Measurements from ENCODE around the gene HSPA12A.

HSPA12A gene

GRCh38 chr10:116742367-116743265 lies at the start of gene HSPA12A:
TSS of gene HSPA12A (minus strand) at chr10:116742566. CDS start at chr10:116742469, 97 bp downstream.
- DNase-seq (ENCODE audit: low read depth in 2 of 3, low spot score in 2 of 3), result no peak

GRCh38 chr10:116791241-116791640 lies 48.9 kb upstream of the HSPA12A start:
- no peak for DNase-seq (ENCODE audit: low read depth in 2 of 3, low spot score in 2 of 3)

- peak; percentile 47 to 74 (median 58) for DNase-seq (ENCODE audit: low read depth in 2 of 3, low spot score in 2 of 3)
Measured at GRCh38 chr10:116787893-116788665, 45.7 kb upstream of the HSPA12A start.

- DNase-seq (ENCODE audit: low read depth in 2 of 3, low spot score in 2 of 3), result no peak
Measured at GRCh38 chr10:116787053-116787659, 44.8 kb upstream of the HSPA12A start.

GRCh38 chr10:116785867-116786266 lies 43.5 kb upstream of the HSPA12A start:
- no peak for DNase-seq (ENCODE audit: low read depth in 2 of 3, low spot score in 2 of 3)

- no peak for DNase-seq (ENCODE audit: low read depth in 2 of 3, low spot score in 2 of 3)
Measured at GRCh38 chr10:116785282-116785681, 42.9 kb upstream of the HSPA12A start.

- no peak for DNase-seq (ENCODE audit: low read depth in 2 of 3, low spot score in 2 of 3)
Measured at GRCh38 chr10:116784651-116785050, 42.3 kb upstream of the HSPA12A start.

GRCh38 chr10:116784035-116784434 lies 41.7 kb upstream of the HSPA12A start:
- DNase-seq (ENCODE audit: low read depth in 2 of 3, low spot score in 2 of 3), result no peak

GRCh38 chr10:116783011-116783655 lies 40.8 kb upstream of the HSPA12A start:
- no peak for DNase-seq (ENCODE audit: low read depth in 2 of 3, low spot score in 2 of 3)

- no peak for DNase-seq (ENCODE audit: low read depth in 2 of 3, low spot score in 2 of 3)
Measured at GRCh38 chr10:116781370-116781884, 39.1 kb upstream of the HSPA12A start.

GRCh38 chr10:116780691-116781205 lies 38.4 kb upstream of the HSPA12A start:
- no peak for DNase-seq (ENCODE audit: low read depth in 2 of 3, low spot score in 2 of 3)

- no peak for DNase-seq (ENCODE audit: low read depth in 2 of 3, low spot score in 2 of 3)
Measured at GRCh38 chr10:116779076-116779687, 36.8 kb upstream of the HSPA12A start.

- DNase-seq (ENCODE audit: low read depth in 2 of 3, low spot score in 2 of 3), result no peak
Measured at GRCh38 chr10:116777006-116777405, 34.6 kb upstream of the HSPA12A start.

- no peak for DNase-seq (ENCODE audit: low read depth in 2 of 3, low spot score in 2 of 3)
Measured at GRCh38 chr10:116775488-116776400, 33.4 kb upstream of the HSPA12A start.

- DNase-seq (ENCODE audit: low read depth in 2 of 3, low spot score in 2 of 3), result no peak
Measured at GRCh38 chr10:116774728-116775151, 32.4 kb upstream of the HSPA12A start.

- DNase-seq (ENCODE audit: low read depth in 2 of 3, low spot score in 2 of 3), result no peak
Measured at GRCh38 chr10:116772909-116773705, 30.7 kb upstream of the HSPA12A start.

GRCh38 chr10:116771959-116772585 lies 29.7 kb upstream of the HSPA12A start:
- no peak for DNase-seq (ENCODE audit: low read depth in 2 of 3, low spot score in 2 of 3)

All from activated CD8-positive, alpha-beta memory T cell treated with anti-CD3 and anti-CD28 coated beads for 48 hours (primary cell).